Ishikawa (cell line): Measurements from ENCODE around the gene CA12.

ENCODE experiments used
- CREB1 ChIP-seq: IDR thresholded peaks from 2 replicates; pipeline ENCODE4 v1.6.1; 2012; ENCODE audit warnings: low read depth
- EP300 ChIP-seq: IDR thresholded peaks from 2 replicates; pipeline ENCODE4 v1.6.1; 2012; ENCODE audit warnings: borderline replicate concordance
- FOXM1 ChIP-seq: IDR thresholded peaks from 2 replicates; pipeline ENCODE4 v1.6.1; 2012; ENCODE audit warnings: low read depth, borderline replicate concordance
- RAD21 ChIP-seq: IDR thresholded peaks from 2 replicates; pipeline ENCODE4 v1.6.1; 2012; ENCODE audit warnings: low read depth
- TAF1 ChIP-seq: IDR thresholded peaks from 2 replicates; pipeline ENCODE4 v1.6.1; 2012; ENCODE audit warnings: low read depth, mild to moderate bottlenecking
- TEAD4 ChIP-seq: IDR thresholded peaks from 2 replicates; pipeline ENCODE4 v1.6.1; 2012
- TF ChIP-seq, protein P1 (sequence below): IDR thresholded peaks from 2 replicates; pipeline ENCODE4 v1.6.1; 2012; ENCODE audit warnings: low read depth, mild to moderate bottlenecking
- TF ChIP-seq, protein P2 (sequence below): IDR thresholded peaks from 2 replicates; pipeline ENCODE4 v1.6.1; 2012

DNA sequence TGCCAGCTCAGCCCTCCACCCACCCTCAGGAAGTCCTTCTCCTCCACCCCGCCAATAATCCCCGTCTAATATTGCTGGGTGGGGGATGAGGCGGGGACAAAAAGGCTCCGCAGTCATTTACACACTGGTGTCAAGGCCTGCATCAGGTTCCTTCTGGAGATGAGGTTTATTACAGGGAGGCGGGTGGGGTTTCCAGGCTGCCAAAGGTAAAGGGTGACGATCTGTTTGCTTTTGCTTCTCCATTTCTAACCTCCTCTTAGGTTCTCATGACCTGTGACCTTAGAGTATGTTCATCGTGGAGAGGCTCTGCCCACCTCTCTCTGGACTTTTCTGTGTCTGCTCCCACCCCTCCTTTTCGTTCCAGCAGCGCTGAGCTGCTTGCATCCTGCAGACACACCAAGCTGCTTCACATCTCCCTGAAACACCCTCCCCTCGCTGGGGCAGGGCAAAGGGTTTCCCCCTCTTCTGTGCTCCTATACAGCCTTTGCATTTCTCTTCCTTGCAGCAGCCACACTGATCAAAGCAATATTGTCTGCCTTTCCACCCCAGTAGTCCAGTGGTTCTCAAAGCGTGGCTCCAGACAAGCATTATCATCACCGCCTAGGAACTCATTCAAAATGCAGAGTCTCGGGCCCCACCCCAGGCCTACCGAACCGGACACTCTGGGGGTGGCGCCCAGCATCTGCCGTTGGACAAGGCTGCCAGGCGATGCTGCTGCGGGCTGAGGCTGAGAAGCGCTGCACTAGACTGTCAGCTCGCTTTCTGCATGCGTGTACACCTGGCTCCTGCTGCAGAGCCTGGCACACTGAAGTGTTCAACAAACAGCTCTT lies 26.6 kb downstream of the CA12 start:
- TF ChIP-seq CREB1 = no peak
- TF ChIP-seq TEAD4 = no peak
- TF ChIP-seq EP300 = no peak
- no peak for TF ChIP-seq RAD21
- no peak for TF ChIP-seq TAF1
- TF ChIP-seq, protein P1, sequence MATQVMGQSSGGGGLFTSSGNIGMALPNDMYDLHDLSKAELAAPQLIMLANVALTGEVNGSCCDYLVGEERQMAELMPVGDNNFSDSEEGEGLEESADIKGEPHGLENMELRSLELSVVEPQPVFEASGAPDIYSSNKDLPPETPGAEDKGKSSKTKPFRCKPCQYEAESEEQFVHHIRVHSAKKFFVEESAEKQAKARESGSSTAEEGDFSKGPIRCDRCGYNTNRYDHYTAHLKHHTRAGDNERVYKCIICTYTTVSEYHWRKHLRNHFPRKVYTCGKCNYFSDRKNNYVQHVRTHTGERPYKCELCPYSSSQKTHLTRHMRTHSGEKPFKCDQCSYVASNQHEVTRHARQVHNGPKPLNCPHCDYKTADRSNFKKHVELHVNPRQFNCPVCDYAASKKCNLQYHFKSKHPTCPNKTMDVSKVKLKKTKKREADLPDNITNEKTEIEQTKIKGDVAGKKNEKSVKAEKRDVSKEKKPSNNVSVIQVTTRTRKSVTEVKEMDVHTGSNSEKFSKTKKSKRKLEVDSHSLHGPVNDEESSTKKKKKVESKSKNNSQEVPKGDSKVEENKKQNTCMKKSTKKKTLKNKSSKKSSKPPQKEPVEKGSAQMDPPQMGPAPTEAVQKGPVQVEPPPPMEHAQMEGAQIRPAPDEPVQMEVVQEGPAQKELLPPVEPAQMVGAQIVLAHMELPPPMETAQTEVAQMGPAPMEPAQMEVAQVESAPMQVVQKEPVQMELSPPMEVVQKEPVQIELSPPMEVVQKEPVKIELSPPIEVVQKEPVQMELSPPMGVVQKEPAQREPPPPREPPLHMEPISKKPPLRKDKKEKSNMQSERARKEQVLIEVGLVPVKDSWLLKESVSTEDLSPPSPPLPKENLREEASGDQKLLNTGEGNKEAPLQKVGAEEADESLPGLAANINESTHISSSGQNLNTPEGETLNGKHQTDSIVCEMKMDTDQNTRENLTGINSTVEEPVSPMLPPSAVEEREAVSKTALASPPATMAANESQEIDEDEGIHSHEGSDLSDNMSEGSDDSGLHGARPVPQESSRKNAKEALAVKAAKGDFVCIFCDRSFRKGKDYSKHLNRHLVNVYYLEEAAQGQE = no peak
- TF ChIP-seq, protein P2, sequence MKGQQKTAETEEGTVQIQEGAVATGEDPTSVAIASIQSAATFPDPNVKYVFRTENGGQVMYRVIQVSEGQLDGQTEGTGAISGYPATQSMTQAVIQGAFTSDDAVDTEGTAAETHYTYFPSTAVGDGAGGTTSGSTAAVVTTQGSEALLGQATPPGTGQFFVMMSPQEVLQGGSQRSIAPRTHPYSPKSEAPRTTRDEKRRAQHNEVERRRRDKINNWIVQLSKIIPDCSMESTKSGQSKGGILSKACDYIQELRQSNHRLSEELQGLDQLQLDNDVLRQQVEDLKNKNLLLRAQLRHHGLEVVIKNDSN = no peak
- no peak for TF ChIP-seq FOXM1
